Ovary (tissue), 9 donors: ENCODE measurements around the gene RCOR3. TPM values are rescaled to one million over a fixed set of nuclear protein-coding genes. Genes with fewer than 3 reads are reported as not detected.
"Not testable (repeated sequence)": the region's sequence is repeated elsewhere in the genome, so short reads cannot be mapped to it uniquely, and the experiment has no call there.

Experiments used
- DNase-seq, 5 donors: peaks; one replicate each; pipeline ENCODE4 v3.0.0-alpha.2; 2019 to 2020
- H3K27ac ChIP-seq, 2 donors: fragments of 200-600 bp; one replicate each; pipeline versions ENCODE4 v1.5.1 to v1.8.0; 2019 to 2022
- H3K27me3 ChIP-seq: fragments of 200-600 bp; one replicate; pipeline ENCODE4 v1.8.0; 2022
- H3K36me3 ChIP-seq: fragments of 200-600 bp; sonication (generic); one replicate; pipeline ENCODE4 v1.5.1; 2019
- H3K4me1 ChIP-seq: one replicate; pipeline ENCODE4 v1.8.1; 2013; ENCODE audit warnings: mild to moderate bottlenecking, moderate library complexity; ENCODE audit not compliant: insufficient read depth
- H3K4me3 ChIP-seq: fragments of 200-600 bp; sonication (generic); one replicate; pipeline ENCODE4 v1.5.1; 2017
- H3K9me3 ChIP-seq, 2 donors: fragments of 200-600 bp in 1 of 2; sonication (generic) in 1 of 2; one replicate each; pipeline versions ENCODE4 v1.5.1 to v1.8.1; 2013 to 2019; ENCODE audit warnings: mild to moderate bottlenecking in 1 of 2, moderate library complexity in 1 of 2
- CTCF ChIP-seq, 3 donors: fragments of 450-650 bp in 2 of 3; fragments of 200-600 bp in 1 of 3; IDR thresholded peaks; one replicate each; pipeline versions ENCODE4 v1.5.1 to v1.8.0; 2016 to 2022; ENCODE audit warnings: antibody characterized with exemption in 3 of 3, mild to moderate bottlenecking in 1 of 3
- EP300 ChIP-seq: sonication (generic); formaldehyde crosslinking; IDR thresholded peaks from one replicate; pipeline ENCODE4 v1.6.1; 2017; ENCODE audit warnings: antibody characterized with exemption
- POLR2A ChIP-seq: fragments of 450-650 bp; IDR thresholded peaks from one replicate; pipeline ENCODE4 v1.6.1; 2017; ENCODE audit warnings: antibody characterized with exemption, mild to moderate bottlenecking, moderate library complexity
- WGBS, 3 donors: extraction: QIAGEN DNeasy Blood & Tissue Kit in 1 of 3; methylation state at CpG; one replicate each; pipeline versions ENCODE4 v1.1.5 to v1.1.7; 2013 to 2017; 5-methylcytosine and 5-hydroxymethylcytosine counted together
- intact Hi-C, 4 donors: fragments of 100-400 bp; cut with DNase I; formaldehyde crosslinking; loops; one replicate each; pipeline versions ENCODE4 v1.11.0 to v1.15.1; 2022 to 2023
- polyA plus RNA-seq, 2 donors: library from polyadenylated mRNA; stranded (reverse); fragments of 200-250 nt in 1 of 2; fragments of 350-450 nt in 1 of 2; fragmentation: Illumina TruSeq in 1 of 2; extraction: RNeasy Lipid Tissue Mini Kit (QIAGEN cat#74804) in 1 of 2; gene quantifications; one replicate each; pipeline ENCODE4 v1.2.3, GENCODE V29; 2013 to 2014
- total RNA-seq, 7 donors: library from RNA; depleted of rRNA in 2 of 7; stranded (reverse); fragments of >200 nt in 2 of 7; fragmentation: NEBNext Ultra II Directional in 3 of 7; extraction: Animal tissue kit (Norgen Biotek cat#: 25700) in 3 of 7; gene quantifications; one replicate each; pipeline versions ENCODE4 v1.1.0 to v1.2.4, GENCODE V29; 2016 to 2023
- donor health status: DM: no; HTN: no; CAD: no; lungs with moderate emphysema.
- donor health status: DM: no; HTN: no; CAD: no.
- donor health status: Bipolar disorder and iron deficiency.
- donor health status: DM: yes; HTN: yes; CAD: no.
- donor health status: DM: no; HTN: no; CAD: no.
- donor health status: DM: yes; HTN: yes; CAD: no.

RCOR3 gene
- total and polyA plus RNA-seq, 9 donors = 34.3 to 75.2 (median 55.0) TPM

GRCh38 chr1:211260141-211261107 is 1.3 kb downstream of the RCOR3 start:
- intact Hi-C loops = no loop called here
- Histone ChIP-seq H3K9me3 (no peaks in the 10 kb centered on the region), H3K4me3 (peak overlapping the region; percentile 100), H3K36me3 (no peaks in the 10 kb centered on the region), H3K27ac (peak overlapping the region; percentile 71 to 98), H3K27me3 (no peaks in the 10 kb centered on the region), H3K4me1 (peaks cover 1% of the 10 kb centered on the region)
- DNase-seq = peak; percentile 57 to 75 (median 65)
- WGBS, 3 donors = 1% methylated on average over 54 to 59 of the region's 59 CpGs
- TF ChIP-seq EP300 = no peak
- no peak for TF ChIP-seq CTCF (IDR thresholded peaks at IDR 0.05)
- no peak for TF ChIP-seq POLR2A

GRCh38 chr1:211261229-211261628 is 2.1 kb downstream of the RCOR3 start:
- TF ChIP-seq CTCF (IDR thresholded peaks at IDR 0.05) = no peak
- no peak for TF ChIP-seq POLR2A
- WGBS, 3 donors = 40 to 50% (median 45%) methylated on average over 2 of the region's 2 CpGs
- Histone ChIP-seq H3K9me3 (no peaks in the 10 kb centered on the region), H3K36me3 (no peaks in the 10 kb centered on the region), H3K4me3 (peak overlapping the region; percentile 100), H3K4me1 (peaks cover 1% of the 10 kb centered on the region), H3K27me3 (no peaks in the 10 kb centered on the region), H3K27ac (peak overlapping the region in 1 of 2 donors; percentile 98)
- intact Hi-C loops = no loop called here
- DNase-seq = no peak

GRCh38 chr1:211263022-211263421 is 3.9 kb downstream of the RCOR3 start:
- intact Hi-C loops, DNase-seq, H3K27ac ChIP-seq, H3K27me3 ChIP-seq, H3K36me3 ChIP-seq, H3K4me3 ChIP-seq, H3K9me3 ChIP-seq, H3K4me1 ChIP-seq: not testable (repeated sequence)
- WGBS, 3 donors = 90 to 91% (median 91%) methylated on average over 1 to 3 of the region's 5 CpGs

GRCh38 chr1:211267204-211267857 is 8.2 kb downstream of the RCOR3 start:
- WGBS, 3 donors = 94 to 95% (median 95%) methylated on average over 7 of the region's 7 CpGs
- intact Hi-C loops = no loop called here

More at GRCh38 chr1:211267204-211267857, 8.2 kb downstream of the RCOR3 start:
- DNase-seq = no peak
- Histone ChIP-seq H3K4me1 (no peaks in the 10 kb centered on the region), H3K4me3 (no peak overlapping the region), H3K27ac (no peak overlapping the region), H3K27me3 (no peaks in the 10 kb centered on the region), H3K9me3 (no peaks in the 10 kb centered on the region), H3K36me3 (no peaks in the 10 kb centered on the region)
- no peak for TF ChIP-seq POLR2A
- TF ChIP-seq EP300 = no peak
- TF ChIP-seq CTCF (IDR thresholded peaks at IDR 0.05) = no peak
